PC-9 (cell line): ENCODE results near the gene CGB1. TPM values are rescaled to one million over a fixed set of nuclear protein-coding genes. Genes with fewer than 3 reads are reported as not detected.
A peak's percentile ranks its signal among the peaks of the same experiment; 100 is the strongest.

Experiments used
- BruUV-seq: library from RNA; stranded (reverse); fragments of 400-500 nt; replicated peaks from 2 replicates; lab custom pipeline; 2021; lab: Mats Ljungman, UMichigan
- CTCF ChIA-PET: fragments of 300-600 bp; sonication (Branson Sonifier 250); formaldehyde crosslinking; loops from one replicate; lab custom pipeline; 2022; ENCODE audit warnings: antibody characterized with exemption; lab: Charles Lee
- POLR2A ChIA-PET: fragments of 300-600 bp; sonication (Branson Sonifier 250); formaldehyde crosslinking; loops from one replicate; lab custom pipeline; 2022; ENCODE audit warnings: antibody characterized with exemption; ENCODE audit not compliant: unreplicated experiment; lab: Charles Lee
- DNase-seq, 2 experiments: peaks; one replicate each; pipeline versions ENCODE4 v3.0.0 to v3.0.0-alpha.2; 2015 to 2022; ENCODE audit warnings: mixed read lengths in 1 of 2
- H2AFZ ChIP-seq: fragments of 200-600 bp; sonication (generic); 2 replicates; pipeline ENCODE4 v1.8.1; 2017; ENCODE audit warnings: antibody characterized with exemption
- H3F3A ChIP-seq: fragments of 200-600 bp; sonication (generic); 2 replicates; pipeline ENCODE4 v1.8.1; 2017; ENCODE audit warnings: antibody characterized with exemption, mild to moderate bottlenecking, low read depth; ENCODE audit not compliant: insufficient read depth
- H3K27ac ChIP-seq: fragments of 200-600 bp; sonication (generic); 2 replicates; pipeline ENCODE4 v1.6.1; 2016; ENCODE audit warnings: mixed run types
- H3K27me3 ChIP-seq: fragments of 200-600 bp; sonication (generic); 2 replicates; pipeline ENCODE4 v1.6.1; 2016; ENCODE audit warnings: low read depth, mixed run types; ENCODE audit not compliant: insufficient read depth
- H3K36me3 ChIP-seq: fragments of 200-600 bp; sonication (generic); 2 replicates; pipeline ENCODE4 v1.6.1; 2016; ENCODE audit warnings: low read depth, mixed run types
- H3K4me1 ChIP-seq: fragments of 200-600 bp; sonication (generic); replicated peaks from 2 replicates; pipeline ENCODE4 v1.6.1; 2016; ENCODE audit warnings: mixed run types; ENCODE audit not compliant: insufficient read depth
- H3K4me2 ChIP-seq: fragments of 200-600 bp; sonication (generic); 2 replicates; pipeline ENCODE4 v1.6.1; 2017; ENCODE audit warnings: mixed run types
- H3K4me3 ChIP-seq: fragments of 200-600 bp; sonication (generic); 2 replicates; pipeline ENCODE4 v1.6.1; 2016; ENCODE audit warnings: mixed run types
- H3K79me2 ChIP-seq: fragments of 200-600 bp; sonication (generic); 2 replicates; pipeline ENCODE4 v1.6.1; 2017; ENCODE audit warnings: low read depth, mixed run types
- H3K9me2 ChIP-seq: fragments of 200-600 bp; sonication (generic); 2 replicates; pipeline ENCODE4 v1.8.1; 2017; ENCODE audit warnings: mild to moderate bottlenecking; ENCODE audit not compliant: insufficient read depth
- H3K9me3 ChIP-seq: fragments of 200-600 bp; sonication (generic); 2 replicates; pipeline ENCODE4 v1.8.1; 2016; ENCODE audit warnings: low read depth; ENCODE audit not compliant: insufficient read depth
- H4K20me1 ChIP-seq: fragments of 200-600 bp; sonication (generic); 2 replicates; pipeline ENCODE4 v1.8.1; 2017; ENCODE audit not compliant: insufficient read depth
- EZH2 ChIP-seq: fragments of 200-600 bp; sonication (generic); IDR thresholded peaks from 2 replicates; pipeline ENCODE4 v1.8.0; 2017; ENCODE audit warnings: antibody characterized with exemption, low read depth
- intact Hi-C: fragments of 100-400 bp; cut with micrococcal nuclease; formaldehyde crosslinking; loops from one replicate; pipeline ENCODE4 v1.10.0; 2022; ENCODE audit not compliant: unreplicated experiment
- total RNA-seq: library from RNA; stranded (reverse); gene quantifications from 2 replicates; pipeline ENCODE4 v1.2.3, GENCODE V29; 2021
- TF ChIP-seq, protein P1 (sequence below): fragments of 200-600 bp; sonication (generic); conservative IDR thresholded peaks from 2 replicates; pipeline ENCODE4 v1.6.1; 2017; ENCODE audit warnings: mixed run types, antibody characterized with exemption, mild to moderate bottlenecking, moderate library complexity

Gene CGB1
- total RNA-seq, 1 experiment from 2014 or later: 0.83 TPM

DNA sequence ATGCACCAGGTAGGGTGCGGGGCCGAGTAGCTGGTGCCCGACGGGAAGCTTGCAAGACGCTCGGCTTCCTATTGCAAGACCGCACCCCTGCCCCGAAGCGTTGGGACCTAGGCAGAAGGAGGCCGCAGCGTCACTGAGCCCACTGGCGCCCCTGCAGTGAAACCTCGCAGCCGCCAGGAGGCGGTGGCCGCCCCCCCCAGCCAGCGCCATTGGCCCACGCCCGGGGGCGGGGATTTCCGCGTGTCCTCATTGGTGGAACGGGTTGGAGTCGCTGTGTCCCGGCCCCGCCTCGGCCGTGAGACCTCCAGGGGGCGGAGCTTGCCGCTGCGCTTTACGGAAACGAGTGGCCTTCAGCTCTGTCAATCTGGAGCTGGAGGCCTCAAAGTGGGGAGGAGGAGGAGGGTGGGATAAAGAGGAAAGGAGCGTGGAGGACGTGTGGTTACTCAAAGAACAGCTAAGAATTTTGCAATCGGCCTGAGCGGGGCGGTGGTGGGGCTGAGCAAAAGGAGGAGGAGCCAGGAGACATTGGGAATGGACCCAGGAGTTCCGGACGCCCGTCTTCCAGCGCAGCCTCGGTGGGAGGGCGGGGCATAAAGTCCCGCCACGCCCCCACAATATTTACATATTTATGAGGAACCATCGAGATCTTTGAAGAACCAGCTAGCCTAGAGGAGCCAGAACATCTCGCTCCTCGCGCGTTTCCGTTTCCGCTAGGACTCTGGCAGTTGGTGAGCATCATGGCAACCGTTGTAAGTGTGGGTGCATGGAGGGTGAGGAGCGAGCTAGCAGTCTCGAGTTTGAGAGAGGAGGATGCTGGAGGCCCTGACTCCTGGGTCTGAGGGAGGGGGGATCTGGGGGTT lies 43.3 kb downstream of the CGB1 start, which contains the start of the genes GYS1 and RUVBL2:
Gene GYS1 (minus strand): TSS at position 135 of the 860 bp plus-strand sequence. CDS start 197 bp downstream, outside the sequence.
Gene RUVBL2 (plus strand): TSS at position 713 of the 860 bp plus-strand sequence. CDS start 25 bp downstream, at position 738.
- DNase-seq: peak; percentile 99
- no peaks in the 10 kb centered on the region for H3K27me3 ChIP-seq
- no peak for TF ChIP-seq EZH2
- TF ChIP-seq, protein P1, sequence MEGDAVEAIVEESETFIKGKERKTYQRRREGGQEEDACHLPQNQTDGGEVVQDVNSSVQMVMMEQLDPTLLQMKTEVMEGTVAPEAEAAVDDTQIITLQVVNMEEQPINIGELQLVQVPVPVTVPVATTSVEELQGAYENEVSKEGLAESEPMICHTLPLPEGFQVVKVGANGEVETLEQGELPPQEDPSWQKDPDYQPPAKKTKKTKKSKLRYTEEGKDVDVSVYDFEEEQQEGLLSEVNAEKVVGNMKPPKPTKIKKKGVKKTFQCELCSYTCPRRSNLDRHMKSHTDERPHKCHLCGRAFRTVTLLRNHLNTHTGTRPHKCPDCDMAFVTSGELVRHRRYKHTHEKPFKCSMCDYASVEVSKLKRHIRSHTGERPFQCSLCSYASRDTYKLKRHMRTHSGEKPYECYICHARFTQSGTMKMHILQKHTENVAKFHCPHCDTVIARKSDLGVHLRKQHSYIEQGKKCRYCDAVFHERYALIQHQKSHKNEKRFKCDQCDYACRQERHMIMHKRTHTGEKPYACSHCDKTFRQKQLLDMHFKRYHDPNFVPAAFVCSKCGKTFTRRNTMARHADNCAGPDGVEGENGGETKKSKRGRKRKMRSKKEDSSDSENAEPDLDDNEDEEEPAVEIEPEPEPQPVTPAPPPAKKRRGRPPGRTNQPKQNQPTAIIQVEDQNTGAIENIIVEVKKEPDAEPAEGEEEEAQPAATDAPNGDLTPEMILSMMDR: peak; percentile 91
- no TSS peak for BruUV-seq
- H3K36me3 ChIP-seq: 0 out of 2 replicates have a peak, but pooled peaks cover 5% of the 10 kb centered on the region
- intact Hi-C loops: loop anchor here (2.0 to 10.0 kb wide), 5 partner anchors 29 to 651 kb away; partner anchors contain the start of genes CA11, FTL, RRAS and SCAF1
- H2AFZ ChIP-seq: peak within 1 kb of the TSS; percentile 92
- H3K27ac ChIP-seq: peak within 1 kb of the TSS; percentile 41; the same call in 1 of the 2 replicates
- H3K4me1 ChIP-seq: peaks cover 16% of the 10 kb centered on the region
- ChIA-PET CTCF (interaction anchor here (0.6 to 2.6 kb wide), 20 partner anchors 10 to 824 kb away, joined by 3 to 11 read pairs (median 4); partner anchors contain the start of gene CGB7), POLR2A (interaction anchor here (0.5 to 1.3 kb wide), 29 partner anchors 10 to 682 kb away, joined by 3 to 12 read pairs (median 4); partner anchors contain the start of genes CA11, CGB7, PIH1D1 and RPL18)
- H3K9me2 ChIP-seq: no peaks in the 10 kb centered on the region
- H3K79me2 ChIP-seq: peaks cover 75% of the 10 kb centered on the region
- H3F3A ChIP-seq: peaks cover 12% of the 10 kb centered on the region
- H3K4me2 ChIP-seq: peak within 1 kb of the TSS; percentile 95
- peaks cover 26% of the 10 kb centered on the region for H4K20me1 ChIP-seq
- peak within 1 kb of the TSS; percentile 97 for H3K4me3 ChIP-seq
- no peaks in the 10 kb centered on the region for H3K9me3 ChIP-seq

GRCh38 chr19:48992581-48993174 lies 44.0 kb downstream of the CGB1 start:
- intact Hi-C loops: loop anchor here (2.0 to 10.0 kb wide), 5 partner anchors 28 to 652 kb away; partner anchors contain the start of genes CA11, FTL, RRAS and SCAF1
- Histone ChIP-seq H3K4me3 (peak overlapping the region; percentile 97), H3K4me1 (peaks cover 16% of the 10 kb centered on the region), H3K9me2 (no peaks in the 10 kb centered on the region), H3K4me2 (peak overlapping the region; percentile 95), H3F3A (peaks cover 10% of the 10 kb centered on the region; the same call in 1 of the 2 replicates), H3K79me2 (peaks cover 68% of the 10 kb centered on the region), H3K27ac (peak overlapping the region; percentile 41; the same call in 1 of the 2 replicates), H2AFZ (peak overlapping the region; percentile 92), H4K20me1 (peaks cover 19% of the 10 kb centered on the region), H3K9me3 (no peaks in the 10 kb centered on the region), H3K36me3 (0 out of 2 replicates have a peak, but pooled peaks cover 5% of the 10 kb centered on the region), H3K27me3 (no peaks in the 10 kb centered on the region)
- POLR2A ChIA-PET: interaction anchor here (0.5 to 1.3 kb wide), 23 partner anchors 9 to 858 kb away, joined by 3 to 12 read pairs (median 4); partner anchors contain the start of genes CA11, CGB7, RPL18 and SPHK2
- CTCF ChIA-PET: interaction anchor here (0.5 to 2.6 kb wide), 22 partner anchors 9 to 499 kb away, joined by 3 to 11 read pairs (median 4); partner anchors contain the start of gene CGB7
- TF ChIP-seq EZH2: no peak
- TF ChIP-seq, protein P1: no peak
- BruUV-seq: TSS peak; percentile 77
- DNase-seq: peak in 1 of 2 experiments; percentile 23
